Stimulated activated CD4-positive, alpha-beta T cell treated with anti-CD3 and anti-CD28 coated beads, TNF-alpha, amount 100 ng/mL, for 24 hours (primary cell): ENCODE data around the gene CSN3.

Experiments
- DNase-seq, 3 experiments: peaks; one replicate each; pipeline ENCODE4 v3.0.0-alpha.2; 2020; ENCODE audit warnings: low read depth in 3 of 3

The CSN3 gene

DNA sequence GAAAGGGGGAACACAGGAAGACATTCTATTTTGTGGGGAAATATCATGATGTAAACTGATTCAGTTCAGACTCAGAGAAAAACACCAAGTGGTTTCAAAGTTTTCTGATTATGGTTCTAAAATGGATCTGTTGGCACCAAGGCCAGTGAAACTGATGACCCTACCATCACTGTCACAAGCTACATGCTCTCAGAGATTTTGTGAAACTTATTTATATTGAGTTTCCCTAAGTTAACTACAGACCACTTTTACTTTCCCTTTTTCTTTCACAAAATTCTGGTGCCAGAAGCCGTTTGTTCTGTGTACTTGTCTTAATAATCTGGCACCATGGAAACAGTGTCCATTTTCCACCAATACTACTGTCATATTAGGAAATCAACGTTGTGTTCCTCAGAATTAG lies 48.9 kb downstream of the CSN3 start:
- DNase-seq = no peak

DNA sequence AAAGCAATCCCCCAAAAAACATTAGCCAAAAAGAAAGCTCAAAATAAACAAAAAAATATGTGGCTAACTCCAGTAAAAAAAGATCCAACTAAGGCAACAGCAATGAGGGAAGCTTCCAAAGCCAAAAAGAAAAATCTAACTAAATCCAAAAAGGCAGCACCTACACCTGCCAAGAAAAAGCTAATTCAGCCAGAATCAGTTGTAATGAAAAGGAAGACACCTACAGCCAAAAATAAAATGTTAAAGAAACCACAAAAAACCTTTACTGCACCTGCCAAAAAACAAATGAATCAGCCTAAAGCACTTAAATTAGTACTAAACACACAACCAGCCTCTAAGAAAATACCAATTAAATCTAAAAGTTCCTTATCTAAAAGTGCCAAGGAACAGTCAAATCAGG lies 55.2 kb downstream of the CSN3 start:
- DNase-seq = no peak

DNA sequence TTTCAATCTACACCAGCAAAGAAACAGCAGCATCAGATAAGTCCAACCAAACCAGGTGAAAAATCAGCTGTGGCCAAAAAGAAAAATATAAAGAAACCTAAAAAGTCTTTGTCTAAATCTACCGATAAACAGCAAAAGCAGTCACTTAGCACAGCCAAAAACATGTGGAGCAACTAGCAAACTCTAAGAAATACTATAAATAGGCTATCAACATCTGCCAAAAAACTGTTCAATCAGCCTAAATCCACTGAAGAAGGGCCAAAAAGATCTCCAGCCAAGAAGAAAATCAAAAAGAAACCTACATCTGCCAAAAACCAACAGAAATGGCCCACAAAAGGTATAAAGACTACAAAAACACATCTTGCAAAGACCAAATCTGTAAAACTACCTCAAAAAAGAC lies 55.7 kb downstream of the CSN3 start:
- no peak for DNase-seq

DNA sequence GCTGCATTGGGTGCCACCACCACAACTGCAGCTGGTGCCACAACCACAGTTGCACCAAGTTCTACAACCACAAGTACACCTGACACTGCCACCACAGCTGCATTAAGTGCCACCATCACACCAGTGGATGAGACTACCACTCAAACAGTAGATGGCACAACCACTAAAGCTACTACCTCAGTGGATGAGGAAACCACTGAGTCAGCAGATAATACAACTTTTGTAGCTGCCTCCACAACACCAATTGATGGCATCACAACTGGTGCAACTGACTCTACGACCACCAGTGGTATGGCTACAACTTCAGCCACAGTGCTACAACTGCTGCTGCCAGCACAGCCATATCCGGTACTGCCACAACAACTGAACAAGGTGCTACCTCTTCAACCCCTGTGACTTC lies 57.2 kb downstream of the CSN3 start:
- DNase-seq = no peak

DNA sequence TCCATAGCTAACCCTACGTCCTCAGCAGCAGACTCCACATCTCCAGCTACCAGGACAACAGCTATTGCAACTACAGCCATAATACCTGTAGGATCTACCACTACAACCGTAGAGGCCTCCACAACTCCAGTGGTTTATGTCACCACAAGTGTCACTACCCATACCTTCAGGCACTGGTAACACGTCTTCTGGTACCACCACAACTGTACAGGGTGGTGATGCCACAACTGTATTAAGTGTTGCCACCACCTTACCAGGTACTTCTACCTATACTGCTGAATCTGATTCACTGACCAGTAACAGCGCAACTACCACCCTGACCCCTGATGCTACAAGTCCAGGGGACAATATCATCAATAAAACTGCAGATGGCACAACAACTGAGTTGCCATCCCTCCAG lies 57.8 kb downstream of the CSN3 start:
- no peak for DNase-seq
